ENCODE results near the gene NKX2-8. TPM values are rescaled to one million over a fixed set of nuclear protein-coding genes. Genes with fewer than 3 reads are reported as not detected.

Gene NKX2-8
- total and polyA plus RNA-seq, 2 donors (not counting 1 experiment from before 2014, with no cell fraction given), result not detected

DNA sequence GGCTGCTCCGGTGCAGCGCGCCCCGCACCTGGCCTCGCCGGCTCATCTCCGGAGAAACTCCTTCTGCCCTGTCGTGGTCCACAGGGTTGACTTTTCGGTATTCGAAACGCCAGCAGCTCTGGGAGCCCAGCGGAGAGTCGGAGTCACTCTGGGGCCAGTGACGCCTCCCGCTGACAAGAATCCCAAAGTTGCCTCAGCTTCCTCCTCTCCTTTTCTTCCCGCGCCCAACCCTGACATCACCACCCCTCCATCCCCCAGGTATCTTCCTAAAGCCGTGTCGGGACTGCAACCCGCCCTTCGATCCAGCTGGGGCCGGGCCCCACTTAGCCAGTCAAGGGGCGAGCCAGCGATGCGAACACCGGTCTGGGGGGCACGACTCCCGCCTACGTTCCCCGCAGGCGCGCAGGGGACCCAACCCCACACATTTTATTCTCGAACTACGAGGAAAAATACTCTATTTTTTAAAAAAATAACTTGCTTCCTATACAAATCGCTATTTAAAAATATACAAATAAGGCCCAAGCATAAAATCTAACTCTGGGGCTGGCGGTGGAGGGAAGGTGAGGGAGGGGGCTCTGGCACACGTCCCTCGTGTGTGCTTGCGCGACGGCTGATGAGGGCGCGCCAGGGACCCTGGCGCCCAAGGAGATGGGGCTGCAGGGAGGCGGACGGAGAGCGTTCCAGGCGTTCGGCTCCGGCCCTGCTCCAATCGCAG is 2.1 kb downstream of the NKX2-8 start:
- Mint-ChIP-seq H3K9me3 (ENCODE audit: insufficient read depth) (no peaks in the 10 kb centered on the region), H3K4me1 (no peaks in the 10 kb centered on the region), H3K27me3 (peaks cover 35% of the 10 kb centered on the region), H3K4me3 (no peak overlapping the region), H3K27ac (no peak overlapping the region)
- intact Hi-C loops (cut with micrococcal nuclease), result no loop called here
- WGBS (ENCODE audit: insufficient coverage), result 15% methylated on average over 48 of the region's 51 CpGs
- H3K4me3 ChIP-seq (ENCODE audit: control extremely low read depth in 1 of 5, extremely low read depth in 1 of 5, insufficient read depth in 1 of 5, low read depth in 2 of 5, low read length in 4 of 5), result no peak overlapping the region
- ATAC-seq (ENCODE audit: low read depth) (no peak), DNase-seq (no peak)
- H3K27me3 ChIP-seq (replicated peaks in 1 of 4; ENCODE audit: control extremely low read depth in 1 of 4, control insufficient read depth in 3 of 4, insufficient read depth in 4 of 4, low read length in 3 of 4), result peaks cover 0 to 58% (median 27%) of the 10 kb centered on the region in 4 experiments
- H3K9me3 ChIP-seq (ENCODE audit: control extremely low read depth in 1 of 3, control insufficient read depth in 2 of 3, insufficient read depth in 1 of 3, low read length in 2 of 3), result peaks cover 0 to 40% (median 1%) of the 10 kb centered on the region in 3 donors
- no peak overlapping the region for H3K4me2 ChIP-seq (replicated peaks; ENCODE audit: low read depth, low read length, poor library complexity, severe bottlenecking)
- H2AFZ ChIP-seq (ENCODE audit: insufficient read depth, low read depth, low read length, poor library complexity, severe bottlenecking), result peak overlapping the region; percentile 22
- TF ChIP-seq EZH2 (IDR thresholded peaks at IDR 0.05; ENCODE audit: borderline replicate concordance, insufficient read depth, low read depth, low read length, poor library complexity, severe bottlenecking), result no peak
- no peak overlapping the region for H3K9ac ChIP-seq (ENCODE audit: low read length)
- ChIA-PET CTCF (no interaction called here), POLR2A (no interaction called here)
- no peaks in the 10 kb centered on the region for H4K20me1 ChIP-seq (ENCODE audit: control insufficient read depth, insufficient read depth, low read length, poor library complexity, severe bottlenecking)
- no peaks in the 10 kb centered on the region for H3K79me2 ChIP-seq (ENCODE audit: control insufficient read depth, insufficient read depth, low read length)
- H3K36me3 ChIP-seq (replicated peaks in 1 of 2; ENCODE audit: control extremely low read depth in 1 of 2, control insufficient read depth in 1 of 2, extremely low read depth in 1 of 2, insufficient read depth in 2 of 2, low read length in 1 of 2), result no peaks in the 10 kb centered on the region
- peaks cover 0 to 6% of the 10 kb centered on the region in 2 donors for H3K4me1 ChIP-seq (ENCODE audit: control insufficient read depth in 2 of 2, insufficient read depth in 2 of 2, low read length in 2 of 2)
- no peak overlapping the region for H3K27ac ChIP-seq (ENCODE audit: low read length in 2 of 2)

DNA sequence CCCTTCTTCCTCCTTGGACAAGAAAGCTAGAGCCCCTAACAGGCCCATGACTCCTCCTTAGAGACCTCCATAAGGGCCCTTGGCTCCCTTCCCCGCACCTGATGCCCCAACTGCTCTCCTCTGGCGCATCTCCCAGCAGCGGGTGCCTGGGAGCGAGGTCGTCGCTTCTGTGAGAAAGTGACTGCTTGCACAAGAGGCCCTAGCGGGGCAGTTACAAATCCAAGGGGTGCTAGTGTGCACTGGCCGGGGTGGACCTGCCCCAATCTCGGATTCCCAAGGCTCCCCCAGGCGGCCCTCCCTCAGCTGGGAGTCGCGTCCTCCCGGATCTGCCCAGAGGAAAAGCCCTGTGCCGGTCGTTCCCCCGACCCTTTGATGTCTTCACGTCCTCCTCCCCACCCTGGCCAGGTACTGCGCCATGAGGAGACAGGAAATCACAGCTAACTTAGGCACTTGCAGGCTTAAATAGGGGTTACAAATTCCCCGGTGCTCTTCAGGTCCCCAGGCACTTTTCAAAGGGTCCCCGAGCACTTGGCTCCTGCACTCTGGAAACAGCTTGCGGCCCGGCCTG is 2.8 kb downstream of the NKX2-8 start:
- no peaks in the 10 kb centered on the region for H3K79me2 ChIP-seq (ENCODE audit: control insufficient read depth, insufficient read depth, low read length)
- Mint-ChIP-seq H3K4me1 (no peaks in the 10 kb centered on the region), H3K27ac (no peak overlapping the region), H3K4me3 (no peak overlapping the region), H3K27me3 (peaks cover 28% of the 10 kb centered on the region), H3K9me3 (ENCODE audit: insufficient read depth) (no peaks in the 10 kb centered on the region)
- H4K20me1 ChIP-seq (ENCODE audit: control insufficient read depth, insufficient read depth, low read length, poor library complexity, severe bottlenecking), result no peaks in the 10 kb centered on the region
- POLR2A ChIA-PET, result no interaction called here
- TF ChIP-seq, protein P1, sequence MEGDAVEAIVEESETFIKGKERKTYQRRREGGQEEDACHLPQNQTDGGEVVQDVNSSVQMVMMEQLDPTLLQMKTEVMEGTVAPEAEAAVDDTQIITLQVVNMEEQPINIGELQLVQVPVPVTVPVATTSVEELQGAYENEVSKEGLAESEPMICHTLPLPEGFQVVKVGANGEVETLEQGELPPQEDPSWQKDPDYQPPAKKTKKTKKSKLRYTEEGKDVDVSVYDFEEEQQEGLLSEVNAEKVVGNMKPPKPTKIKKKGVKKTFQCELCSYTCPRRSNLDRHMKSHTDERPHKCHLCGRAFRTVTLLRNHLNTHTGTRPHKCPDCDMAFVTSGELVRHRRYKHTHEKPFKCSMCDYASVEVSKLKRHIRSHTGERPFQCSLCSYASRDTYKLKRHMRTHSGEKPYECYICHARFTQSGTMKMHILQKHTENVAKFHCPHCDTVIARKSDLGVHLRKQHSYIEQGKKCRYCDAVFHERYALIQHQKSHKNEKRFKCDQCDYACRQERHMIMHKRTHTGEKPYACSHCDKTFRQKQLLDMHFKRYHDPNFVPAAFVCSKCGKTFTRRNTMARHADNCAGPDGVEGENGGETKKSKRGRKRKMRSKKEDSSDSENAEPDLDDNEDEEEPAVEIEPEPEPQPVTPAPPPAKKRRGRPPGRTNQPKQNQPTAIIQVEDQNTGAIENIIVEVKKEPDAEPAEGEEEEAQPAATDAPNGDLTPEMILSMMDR (IDR thresholded peaks at IDR 0.05), result no peak
- TF ChIP-seq EZH2 (IDR thresholded peaks at IDR 0.05; ENCODE audit: borderline replicate concordance, insufficient read depth, low read depth, low read length, poor library complexity, severe bottlenecking), result no peak
- no peak overlapping the region for H2AFZ ChIP-seq (ENCODE audit: insufficient read depth, low read depth, low read length, poor library complexity, severe bottlenecking)
- H3K4me2 ChIP-seq (replicated peaks; ENCODE audit: low read depth, low read length, poor library complexity, severe bottlenecking), result no peak overlapping the region
- H3K9ac ChIP-seq (ENCODE audit: low read length), result no peak overlapping the region
- H3K27me3 ChIP-seq (replicated peaks in 1 of 4; ENCODE audit: control extremely low read depth in 1 of 4, control insufficient read depth in 3 of 4, insufficient read depth in 4 of 4, low read length in 3 of 4), result peaks cover 0 to 51% (median 21%) of the 10 kb centered on the region in 4 experiments
- H3K4me1 ChIP-seq (ENCODE audit: control insufficient read depth in 2 of 2, insufficient read depth in 2 of 2, low read length in 2 of 2), result peaks cover 0 to 6% of the 10 kb centered on the region in 2 donors
- peaks cover 0 to 40% (median 0%) of the 10 kb centered on the region in 3 donors for H3K9me3 ChIP-seq (ENCODE audit: control extremely low read depth in 1 of 3, control insufficient read depth in 2 of 3, insufficient read depth in 1 of 3, low read length in 2 of 3)
- ATAC-seq (ENCODE audit: low read depth) (no peak), DNase-seq (no peak)
- intact Hi-C loops (cut with micrococcal nuclease), result no loop called here
- no peak overlapping the region for H3K27ac ChIP-seq (ENCODE audit: low read length in 2 of 2)
- no peak overlapping the region for H3K4me3 ChIP-seq (ENCODE audit: control extremely low read depth in 1 of 5, extremely low read depth in 1 of 5, insufficient read depth in 1 of 5, low read depth in 2 of 5, low read length in 4 of 5)
- no peaks in the 10 kb centered on the region for H3K36me3 ChIP-seq (replicated peaks in 1 of 2; ENCODE audit: control extremely low read depth in 1 of 2, control insufficient read depth in 1 of 2, extremely low read depth in 1 of 2, insufficient read depth in 2 of 2, low read length in 1 of 2)
- 11% methylated on average over 22 of the region's 22 CpGs for WGBS (ENCODE audit: insufficient coverage)
- CTCF ChIA-PET, result no interaction called here

All from B cell (primary cell).